GM12801 (cell line): ENCODE results near the gene BPIFB2.

Source experiments
- CTCF ChIP-seq: IDR thresholded peaks from one replicate; pipeline ENCODE4 v1.5.1; 2011; ENCODE audit warnings: control low read depth; ENCODE audit not compliant: insufficient read length; ENCODE audit errors: extremely low read depth

BPIFB2 gene

GRCh38 chr20:33015114-33015484 lies 7.6 kb downstream of the BPIFB2 start:
- no peak for TF ChIP-seq CTCF

- TF ChIP-seq CTCF, result no peak
Measured at GRCh38 chr20:33015700-33016580, 8.4 kb downstream of the BPIFB2 start.

GRCh38 chr20:33016581-33017109 lies 9.1 kb downstream of the BPIFB2 start:
- no peak for TF ChIP-seq CTCF

GRCh38 chr20:33017542-33017941 lies 10.0 kb downstream of the BPIFB2 start:
- no peak for TF ChIP-seq CTCF

GRCh38 chr20:33018169-33018931 lies 10.8 kb downstream of the BPIFB2 start:
- TF ChIP-seq CTCF, result no peak

- TF ChIP-seq CTCF, result no peak
Measured at GRCh38 chr20:33019465-33020277, 12.2 kb downstream of the BPIFB2 start.
